ENCODE results near the gene PXT1.
"Not testable (repeated sequence)": the region's sequence is repeated elsewhere in the genome, so short reads cannot be mapped to it uniquely, and the experiment has no call there.

DNA sequence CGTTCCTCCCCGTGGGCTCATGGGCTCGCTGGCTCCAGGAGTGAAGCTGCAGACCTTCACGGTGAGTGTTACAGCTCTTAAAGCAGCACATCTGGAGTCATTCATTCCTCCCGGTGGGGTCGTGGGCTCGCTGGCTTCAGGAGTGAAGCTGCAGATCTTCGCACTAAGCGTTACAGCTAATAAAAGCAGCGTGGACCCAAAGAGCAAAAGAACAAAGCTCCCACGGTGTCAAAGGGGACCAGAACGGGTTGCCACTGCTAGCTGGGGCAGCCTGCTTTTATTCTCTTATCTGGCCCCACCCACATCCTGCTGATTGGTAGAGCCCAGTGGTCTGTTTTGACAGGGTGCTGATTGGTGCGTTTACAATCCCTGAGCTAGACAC lies 79.3 kb downstream of the PXT1 start:
- not testable (repeated sequence) for TF ChIP-seq CTCF, POLR2A (IDR thresholded peaks at IDR 0.05)

Data from vagina (tissue), 2 donors.